IPS-18a (cell line): ENCODE data around the gene TSHR.
"Not testable (repeated sequence)": the region's sequence is repeated elsewhere in the genome, so short reads cannot be mapped to it uniquely, and the experiment has no call there.

Experiments used
- H3K27ac ChIP-seq: one replicate; pipeline ENCODE4 v1.5.1; 2013; ENCODE audit warnings: low read length
- H3K27me3 ChIP-seq: one replicate; pipeline ENCODE4 v1.6.1; 2013; ENCODE audit warnings: mild to moderate bottlenecking, low read length; ENCODE audit not compliant: control insufficient read depth, insufficient read depth
- H3K36me3 ChIP-seq: one replicate; pipeline ENCODE4 v1.6.1; 2013; ENCODE audit warnings: low read depth, low read length; ENCODE audit not compliant: control insufficient read depth
- H3K4me1 ChIP-seq: one replicate; pipeline ENCODE4 v1.6.1; 2013; ENCODE audit warnings: low read depth, low read length; ENCODE audit not compliant: control insufficient read depth
- H3K4me3 ChIP-seq: one replicate; pipeline ENCODE4 v1.5.1; 2013; ENCODE audit warnings: low read length
- H3K9ac ChIP-seq: one replicate; pipeline ENCODE4 v1.6.1; 2013; ENCODE audit warnings: mild to moderate bottlenecking, low read length, moderate library complexity
- H3K9me3 ChIP-seq: one replicate; pipeline ENCODE4 v1.6.1; 2013; ENCODE audit warnings: low read depth, low read length; ENCODE audit not compliant: control insufficient read depth

Gene TSHR

DNA sequence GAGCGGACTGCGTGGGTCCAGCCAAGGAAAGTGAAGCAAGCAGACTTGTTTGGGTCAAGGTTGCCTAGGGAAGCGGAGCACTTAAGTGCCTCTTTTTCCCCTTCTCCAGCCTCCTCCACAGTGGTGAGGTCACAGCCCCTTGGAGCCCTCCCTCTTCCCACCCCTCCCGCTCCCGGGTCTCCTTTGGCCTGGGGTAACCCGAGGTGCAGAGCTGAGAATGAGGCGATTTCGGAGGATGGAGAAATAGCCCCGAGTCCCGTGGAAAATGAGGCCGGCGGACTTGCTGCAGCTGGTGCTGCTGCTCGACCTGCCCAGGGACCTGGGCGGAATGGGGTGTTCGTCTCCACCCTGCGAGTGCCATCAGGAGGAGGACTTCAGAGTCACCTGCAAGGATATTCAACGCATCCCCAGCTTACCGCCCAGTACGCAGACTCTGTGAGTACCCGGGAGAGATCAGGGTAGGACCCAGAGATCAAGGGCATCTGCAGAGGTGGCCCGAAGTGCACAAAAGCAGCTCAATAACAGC, at the start of gene TSHR:
Gene TSHR (plus strand): TSS at position 206 of the 526 bp plus-strand sequence. CDS start 60 bp downstream, at position 266.
- H3K9ac ChIP-seq = peak within 1 kb of the TSS; percentile 12
- no peak within 1 kb of the TSS for H3K27ac ChIP-seq
- no peaks in the 10 kb centered on the region for H3K9me3 ChIP-seq

GRCh38 chr14:80906336-80906735, 49.1 kb upstream of the TSHR start:
- Histone ChIP-seq H3K27me3 (no peaks in the 10 kb centered on the region), H3K4me3 (no peak overlapping the region), H3K27ac (no peak overlapping the region), H3K4me1 (no peaks in the 10 kb centered on the region), H3K36me3 (no peaks in the 10 kb centered on the region), H3K9ac (no peak overlapping the region), H3K9me3 (no peaks in the 10 kb centered on the region)

More for the DNA sequence above, at the start of gene TSHR:
- Histone ChIP-seq H3K4me3 (peak within 1 kb of the TSS; percentile 59), H3K27me3 (peaks cover 22% of the 10 kb centered on the region), H3K4me1 (no peaks in the 10 kb centered on the region), H3K36me3 (no peaks in the 10 kb centered on the region)

- H3K36me3 ChIP-seq = no peaks in the 10 kb centered on the region
Measured at GRCh38 chr14:80906946-80907345, 48.5 kb upstream of the TSHR start.

DNA sequence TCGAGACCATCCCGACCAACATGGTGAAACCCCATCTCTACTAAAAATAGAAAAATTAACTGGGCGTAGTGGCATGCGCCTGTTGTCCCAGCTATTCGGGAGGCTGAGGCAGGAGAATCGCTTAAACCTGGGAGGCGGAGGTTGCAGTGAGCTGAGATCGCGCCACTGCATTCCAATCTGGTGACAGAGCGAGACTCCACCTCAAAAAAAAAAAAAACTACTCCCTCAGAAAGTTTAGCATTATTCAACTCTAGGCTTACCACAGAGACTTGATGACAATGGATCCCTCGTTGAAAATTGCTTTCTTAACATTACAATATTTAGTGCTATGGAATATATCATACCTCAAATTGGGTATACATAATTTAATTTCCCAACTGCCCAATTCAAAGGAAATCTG, 43.4 kb upstream of the TSHR start:
- not testable (repeated sequence) for H3K9me3 ChIP-seq, H3K27me3 ChIP-seq, H3K27ac ChIP-seq, H3K36me3 ChIP-seq, H3K9ac ChIP-seq, H3K4me3 ChIP-seq, H3K4me1 ChIP-seq

More at GRCh38 chr14:80906946-80907345, 48.5 kb upstream of the TSHR start:
- no peaks in the 10 kb centered on the region for H3K9me3 ChIP-seq
- no peak overlapping the region for H3K4me3 ChIP-seq
- no peak overlapping the region for H3K9ac ChIP-seq
- no peak overlapping the region for H3K27ac ChIP-seq
- H3K4me1 ChIP-seq = no peaks in the 10 kb centered on the region
- H3K27me3 ChIP-seq = no peaks in the 10 kb centered on the region

DNA sequence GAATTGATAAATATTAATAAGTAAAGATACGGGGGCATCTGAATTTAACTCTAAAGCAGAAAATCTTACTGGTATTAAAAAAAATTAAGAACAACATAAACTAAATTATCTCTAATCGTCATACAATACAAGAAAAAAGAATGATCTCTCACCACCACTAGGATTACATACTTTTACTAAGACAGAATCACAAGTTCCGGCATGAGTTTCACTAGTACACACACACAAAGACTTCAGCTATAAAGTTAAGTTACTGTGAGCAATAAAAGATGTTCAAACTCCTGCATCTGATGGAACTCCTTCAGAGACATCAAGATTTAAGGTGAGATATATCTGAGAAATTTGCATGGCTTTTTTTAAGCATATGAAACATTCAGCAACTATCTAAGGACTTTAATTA, 35.8 kb upstream of the TSHR start:
- Histone ChIP-seq H3K9me3 (no peaks in the 10 kb centered on the region), H3K27me3 (no peaks in the 10 kb centered on the region), H3K9ac (no peak overlapping the region), H3K27ac (no peak overlapping the region), H3K4me3 (no peak overlapping the region), H3K4me1 (peaks cover 7% of the 10 kb centered on the region), H3K36me3 (peaks cover 6% of the 10 kb centered on the region)

- Histone ChIP-seq H3K27ac (no peak overlapping the region), H3K4me1 (peaks cover 7% of the 10 kb centered on the region), H3K9ac (no peak overlapping the region), H3K27me3 (no peaks in the 10 kb centered on the region), H3K4me3 (no peak overlapping the region), H3K36me3 (no peaks in the 10 kb centered on the region), H3K9me3 (no peaks in the 10 kb centered on the region)
Measured at GRCh38 chr14:80923368-80923767, 32.1 kb upstream of the TSHR start.

DNA sequence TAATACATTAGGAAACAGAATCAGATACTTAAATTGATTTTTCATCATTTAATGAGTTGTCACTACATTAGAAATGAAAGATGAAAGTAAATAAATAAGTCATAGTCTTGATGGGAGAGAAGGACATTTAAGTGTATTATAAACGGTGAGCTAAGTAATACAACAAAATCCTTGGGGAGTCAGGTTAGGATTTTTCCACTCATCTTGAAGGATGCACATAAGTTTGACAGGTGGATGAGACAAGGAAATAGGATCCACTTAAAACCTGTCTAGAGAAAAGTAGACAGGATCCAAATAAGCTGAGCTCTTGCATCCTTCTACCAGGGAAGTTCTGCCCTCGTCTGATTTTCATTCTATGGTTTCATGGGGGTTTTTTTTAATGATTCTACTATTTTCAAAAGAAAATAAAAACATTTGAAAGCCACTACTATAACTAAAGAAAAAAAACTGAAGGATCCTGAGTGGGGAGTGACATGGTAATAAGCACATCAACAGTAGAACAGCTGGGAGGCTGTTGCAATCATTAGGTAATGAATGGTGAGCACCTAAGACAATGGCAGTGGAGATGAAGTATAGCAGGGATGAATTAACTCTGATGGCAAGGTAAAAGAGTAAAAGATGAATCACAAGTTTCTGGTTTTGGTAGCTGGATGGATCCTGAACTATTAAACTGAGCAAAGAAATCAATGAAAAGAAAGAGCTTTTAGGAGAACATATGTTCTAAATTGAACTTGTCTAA, 30.9 kb upstream of the TSHR start:
- Histone ChIP-seq H3K4me3 (no peak overlapping the region), H3K36me3 (no peaks in the 10 kb centered on the region), H3K27ac (no peak overlapping the region), H3K9me3 (no peaks in the 10 kb centered on the region), H3K4me1 (peaks cover 7% of the 10 kb centered on the region), H3K27me3 (no peaks in the 10 kb centered on the region), H3K9ac (no peak overlapping the region)

GRCh38 chr14:80926397-80927082, 28.9 kb upstream of the TSHR start:
- Histone ChIP-seq H3K27ac (no peak overlapping the region), H3K9me3 (no peaks in the 10 kb centered on the region), H3K9ac (no peak overlapping the region), H3K27me3 (no peaks in the 10 kb centered on the region), H3K4me3 (no peak overlapping the region), H3K4me1 (peaks cover 7% of the 10 kb centered on the region), H3K36me3 (no peaks in the 10 kb centered on the region)

- H3K27me3 ChIP-seq = no peaks in the 10 kb centered on the region
- H3K36me3 ChIP-seq = no peaks in the 10 kb centered on the region
- peaks cover 7% of the 10 kb centered on the region for H3K4me1 ChIP-seq
- no peak overlapping the region for H3K4me3 ChIP-seq
- H3K9ac ChIP-seq = no peak overlapping the region
- H3K27ac ChIP-seq = no peak overlapping the region
- H3K9me3 ChIP-seq = no peaks in the 10 kb centered on the region
Measured at GRCh38 chr14:80927083-80927989, 28.1 kb upstream of the TSHR start.

DNA sequence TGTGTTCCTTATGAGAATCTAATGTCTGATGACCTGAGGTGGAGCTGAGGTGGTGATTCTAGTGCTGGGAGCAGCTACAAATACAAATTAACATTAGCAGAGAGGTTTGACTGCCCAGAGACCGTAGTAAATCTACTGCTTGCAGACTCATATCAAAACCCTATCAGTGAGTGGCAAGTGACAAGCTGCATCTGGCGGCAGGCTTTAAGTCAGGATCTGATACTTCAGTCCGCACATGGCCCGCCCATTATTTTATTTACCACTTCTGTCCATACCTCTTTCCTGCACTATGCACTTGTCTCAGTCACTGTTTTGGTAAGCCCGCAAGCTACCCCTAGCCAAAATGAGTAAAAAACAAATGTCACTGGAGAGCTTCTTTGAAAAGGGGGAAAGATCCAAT, 25.3 kb upstream of the TSHR start:
- H3K4me3 ChIP-seq = no peak overlapping the region
- no peaks in the 10 kb centered on the region for H3K36me3 ChIP-seq

DNA sequence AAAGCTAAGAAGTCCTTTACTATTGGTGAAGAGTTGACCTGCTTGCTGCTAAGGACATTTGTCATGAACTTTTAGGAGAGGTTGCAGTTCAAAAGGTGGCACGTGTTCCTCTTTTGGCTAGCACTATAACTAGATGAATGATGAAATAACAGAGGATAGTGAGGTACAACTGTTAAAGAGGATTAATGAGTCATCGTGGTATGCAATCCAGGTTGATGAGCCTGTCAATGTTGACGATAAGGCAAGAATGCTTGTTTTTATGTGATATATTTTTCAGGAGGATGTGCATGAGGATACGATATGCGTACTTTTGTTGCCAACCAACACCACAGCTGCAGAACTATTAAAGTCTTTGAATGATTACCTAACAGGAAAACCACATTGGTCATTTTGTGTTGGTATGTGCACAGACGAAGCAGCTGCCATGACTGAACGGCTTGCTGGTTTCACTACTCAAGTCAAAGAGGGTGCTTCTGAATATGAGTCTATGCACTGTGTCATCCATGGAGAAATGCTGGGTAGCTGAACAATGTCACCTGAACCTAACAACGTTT, 24.5 kb upstream of the TSHR start:
- Histone ChIP-seq H3K36me3 (no peaks in the 10 kb centered on the region), H3K27ac (no peak overlapping the region), H3K4me3 (no peak overlapping the region), H3K4me1 (no peaks in the 10 kb centered on the region), H3K9ac (no peak overlapping the region), H3K27me3 (no peaks in the 10 kb centered on the region), H3K9me3 (no peaks in the 10 kb centered on the region)

More for the DNA sequence above, 25.3 kb upstream of the TSHR start:
- H3K9ac ChIP-seq = no peak overlapping the region
- no peaks in the 10 kb centered on the region for H3K9me3 ChIP-seq
- no peaks in the 10 kb centered on the region for H3K4me1 ChIP-seq
- no peak overlapping the region for H3K27ac ChIP-seq
- no peaks in the 10 kb centered on the region for H3K27me3 ChIP-seq
